DMS153 treated with DMSO at 0.1 percent for 48 hours (cell line): Measurements from ENCODE around the gene ARID2.

Experiments used
- DNase-seq: peaks from one replicate; lab custom pipeline; 2025; ENCODE audit not compliant: unreplicated experiment; lab: John Stamatoyannopoulos, UW

The ARID2 gene

DNA sequence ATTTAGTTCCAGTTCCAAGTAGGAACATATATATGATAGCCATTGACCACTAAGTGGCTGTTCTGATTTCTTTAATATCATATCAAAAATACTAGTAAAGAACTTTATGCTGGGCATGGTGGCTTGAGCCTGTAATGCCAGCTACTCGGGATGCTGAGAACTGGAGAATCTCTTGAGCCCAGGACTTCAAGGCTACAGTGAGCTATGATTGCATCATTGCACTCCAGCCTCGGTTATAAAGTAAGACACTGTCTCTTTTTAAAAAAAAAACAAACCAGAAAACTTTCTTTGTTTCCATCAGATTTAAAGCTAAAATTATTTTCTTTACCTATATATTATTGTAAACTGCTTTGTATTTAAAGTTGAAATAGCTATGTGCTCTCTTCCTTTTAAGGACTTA, 133.8 kb downstream of the ARID2 start:
- no peak for DNase-seq

DNA sequence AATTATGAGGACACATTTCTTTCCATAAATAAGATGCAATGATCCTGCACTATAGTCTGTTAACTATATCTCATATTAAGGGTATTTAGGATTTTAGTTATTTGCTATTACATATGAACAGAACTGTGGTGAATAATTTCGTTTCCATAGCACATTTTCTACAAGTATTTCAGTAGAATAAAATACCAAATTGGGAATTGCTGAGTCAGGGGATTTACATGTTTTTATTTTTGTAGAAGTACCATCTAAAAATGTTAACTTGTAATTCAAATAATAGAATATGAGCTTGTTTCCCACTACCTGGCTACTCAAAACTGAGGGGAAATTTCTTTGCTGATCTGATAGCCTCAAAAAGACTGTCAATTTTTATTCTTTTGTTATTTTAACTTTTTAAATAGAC, 136.8 kb downstream of the ARID2 start:
- no peak for DNase-seq

DNA sequence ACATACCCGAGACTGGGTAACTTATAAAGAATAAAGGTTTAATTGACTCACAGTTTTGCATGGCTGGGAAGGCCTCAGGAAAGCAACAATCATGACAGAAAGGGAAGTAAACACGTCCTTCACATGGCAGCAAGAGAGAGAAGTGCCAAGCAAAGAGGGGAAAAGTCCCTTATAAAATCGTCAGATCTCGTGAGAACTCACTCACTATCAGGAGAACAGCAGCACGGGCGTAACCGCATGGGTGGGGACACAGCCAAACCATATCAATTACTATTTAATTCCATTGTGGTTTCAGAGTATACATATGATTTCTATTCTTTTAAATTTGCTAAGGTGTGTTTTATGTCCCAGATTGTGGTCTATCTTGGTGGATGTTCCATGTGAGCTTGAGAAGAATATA, 142.9 kb downstream of the ARID2 start:
- no peak for DNase-seq

DNA sequence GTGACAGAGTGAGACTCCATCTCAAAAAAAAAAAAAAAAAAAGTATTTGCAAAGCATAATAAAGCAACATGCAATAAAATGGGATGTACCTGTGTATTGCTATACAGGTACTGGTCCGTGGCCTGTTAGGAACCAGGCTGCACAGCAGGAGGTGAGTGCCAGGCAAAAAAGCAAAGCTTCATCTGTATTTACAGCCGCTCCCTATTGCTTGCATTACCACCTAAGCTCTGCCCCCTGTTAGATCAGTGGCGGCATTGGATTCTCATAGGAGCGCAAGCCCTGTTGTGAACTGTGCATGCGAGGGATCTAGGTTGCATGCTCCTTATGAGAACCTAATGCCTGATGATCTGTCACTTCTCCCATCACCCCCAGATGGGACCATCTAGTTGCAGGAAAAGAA, 147.6 kb downstream of the ARID2 start:
- DNase-seq = no peak

DNA sequence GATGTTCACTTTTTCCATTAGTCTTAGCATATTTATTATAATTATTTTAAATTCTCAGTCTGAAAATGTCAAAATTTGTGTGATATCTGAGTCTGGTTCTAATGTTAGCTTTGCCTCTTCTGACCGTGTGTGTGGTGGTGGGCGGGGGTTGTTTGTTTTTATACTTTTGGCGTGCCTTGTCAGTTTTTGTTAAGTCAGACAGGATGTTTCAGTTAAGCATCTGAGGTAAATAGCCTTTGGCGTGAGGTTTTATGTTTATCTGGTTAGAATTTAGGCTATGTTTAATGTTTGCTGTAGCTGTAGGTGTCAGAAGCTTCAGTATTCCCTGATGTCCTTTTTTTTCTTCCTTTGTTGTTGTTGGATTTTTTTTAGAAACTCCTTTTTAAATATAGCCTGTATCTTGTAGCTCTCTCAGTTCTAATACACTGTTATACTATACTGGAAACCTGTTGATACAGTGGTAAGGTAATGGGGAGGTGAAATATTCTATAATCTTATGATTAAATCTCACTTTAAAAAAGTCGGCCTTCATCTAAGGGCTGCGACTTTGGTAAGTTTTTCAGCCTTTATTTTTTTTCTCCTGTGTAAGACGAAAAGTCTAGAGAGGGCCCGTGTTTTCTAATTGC, 149.2 kb downstream of the ARID2 start:
- no peak for DNase-seq

DNA sequence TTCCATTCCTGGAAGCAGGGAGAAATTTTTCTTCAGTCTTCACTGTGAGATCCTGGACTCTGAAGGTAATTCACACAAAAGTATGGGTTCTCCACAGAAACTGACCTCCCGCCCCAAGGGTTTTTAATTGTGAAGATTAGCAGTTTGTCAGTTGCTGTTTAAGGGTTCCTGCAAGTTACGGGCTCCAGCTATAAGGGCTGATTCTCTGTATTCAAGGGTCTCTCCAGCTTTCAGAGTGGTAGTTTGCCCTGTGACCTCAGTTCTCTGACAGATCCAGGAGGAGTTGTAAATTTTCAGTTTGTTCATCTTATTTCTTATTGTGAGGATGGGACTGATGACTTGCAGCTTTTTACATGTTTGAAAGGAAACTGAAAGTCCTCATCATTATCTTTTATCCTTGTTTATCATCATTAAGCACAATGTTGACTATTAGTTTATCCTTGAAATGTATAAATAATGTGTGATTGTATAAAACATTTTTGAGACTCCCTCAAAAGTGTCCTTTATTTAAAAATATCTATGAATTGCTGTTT, 149.9 kb downstream of the ARID2 start:
- DNase-seq = no peak

DNA sequence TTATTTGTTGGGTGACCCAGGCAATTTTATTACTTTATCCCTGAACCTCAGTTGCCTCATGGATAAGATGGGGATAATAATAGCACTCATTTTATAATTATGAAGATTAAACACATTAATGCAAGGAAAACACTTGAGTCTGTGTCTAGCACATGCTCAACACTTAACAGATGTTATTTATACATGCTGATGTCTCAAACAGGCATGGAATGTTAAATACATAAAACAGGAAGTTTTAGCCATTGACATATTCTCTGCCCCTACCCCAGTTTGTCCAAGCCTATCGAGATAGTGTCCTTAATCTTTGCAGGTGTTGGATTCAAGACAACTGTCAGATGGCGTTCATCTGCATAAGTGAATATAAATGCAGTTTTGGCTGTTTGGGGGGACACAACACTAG, 151.0 kb downstream of the ARID2 start:
- no peak for DNase-seq

DNA sequence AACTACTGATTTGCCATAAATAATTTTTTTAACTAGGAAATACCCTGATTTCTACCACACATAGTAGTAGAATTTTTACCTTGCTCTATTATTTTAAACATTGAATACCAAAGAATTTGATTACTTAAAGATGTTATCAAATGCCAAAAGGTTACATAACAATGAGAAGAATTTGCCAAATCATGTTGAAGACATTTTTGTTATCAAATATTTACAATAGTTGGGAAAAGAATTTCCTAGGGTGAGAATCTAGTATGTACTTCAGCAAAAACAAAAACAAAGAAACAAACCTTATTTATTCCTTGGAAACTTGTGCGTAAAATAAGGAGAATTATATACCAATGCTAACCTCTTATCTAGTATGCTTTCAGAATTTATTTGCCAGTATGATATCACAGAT, 153.7 kb downstream of the ARID2 start:
- DNase-seq = no peak

DNA sequence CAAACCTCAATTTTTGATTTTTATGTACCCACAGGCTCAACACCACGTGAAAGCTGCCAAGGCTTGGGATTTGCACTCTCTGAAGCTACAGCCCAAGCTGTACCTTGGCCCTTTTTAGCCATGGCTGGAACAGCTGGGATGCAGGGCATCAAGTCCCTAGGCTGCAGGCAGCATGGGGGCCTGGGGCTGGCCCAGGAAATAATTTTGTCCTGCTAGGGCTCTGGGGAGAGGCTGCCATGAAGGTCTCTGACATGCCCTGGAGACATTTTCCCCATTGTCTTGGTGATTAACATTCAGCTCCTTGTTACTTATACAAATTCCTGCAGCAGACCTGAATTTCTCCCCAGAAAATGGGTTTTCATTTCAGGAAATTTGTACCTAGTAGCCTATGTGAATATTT, 157.2 kb downstream of the ARID2 start:
- DNase-seq = no peak

DNA sequence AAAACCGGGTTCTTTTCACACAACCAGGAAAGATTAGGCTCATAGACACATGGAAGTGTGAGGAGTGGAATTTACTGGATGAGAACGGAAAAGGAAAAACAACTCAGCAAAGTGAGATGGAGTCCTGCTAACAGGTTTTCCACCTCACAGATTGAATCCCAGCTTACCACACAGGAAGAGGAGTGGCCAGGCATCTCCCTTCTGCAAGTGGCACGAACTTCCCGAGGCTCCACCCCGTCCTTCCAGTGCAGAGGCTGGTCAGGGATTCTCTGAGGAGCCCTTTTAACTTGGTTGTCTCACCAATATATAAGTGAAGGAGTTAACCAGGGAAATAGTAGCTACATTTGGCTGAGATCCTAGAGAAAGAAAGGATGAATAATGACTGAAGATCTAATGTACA, 158.0 kb downstream of the ARID2 start:
- no peak for DNase-seq

DNA sequence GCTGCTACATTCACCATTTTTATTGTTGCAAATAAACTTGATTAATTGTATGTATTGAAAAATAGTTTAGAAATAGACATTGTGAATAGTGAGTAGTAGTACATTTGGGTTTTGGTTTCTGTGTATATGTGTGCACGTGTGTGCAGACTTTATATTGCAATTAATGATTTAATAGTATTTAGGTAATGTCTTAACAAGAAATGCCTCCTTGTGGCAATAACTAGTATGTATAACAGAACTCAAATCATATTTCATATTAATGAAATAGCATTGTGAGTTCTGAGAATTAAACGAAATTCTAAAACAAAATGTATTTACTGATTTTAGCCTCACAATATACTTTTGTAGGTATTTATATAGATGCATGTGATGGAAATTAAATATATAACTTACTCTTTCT, 160.8 kb downstream of the ARID2 start:
- DNase-seq = no peak

DNA sequence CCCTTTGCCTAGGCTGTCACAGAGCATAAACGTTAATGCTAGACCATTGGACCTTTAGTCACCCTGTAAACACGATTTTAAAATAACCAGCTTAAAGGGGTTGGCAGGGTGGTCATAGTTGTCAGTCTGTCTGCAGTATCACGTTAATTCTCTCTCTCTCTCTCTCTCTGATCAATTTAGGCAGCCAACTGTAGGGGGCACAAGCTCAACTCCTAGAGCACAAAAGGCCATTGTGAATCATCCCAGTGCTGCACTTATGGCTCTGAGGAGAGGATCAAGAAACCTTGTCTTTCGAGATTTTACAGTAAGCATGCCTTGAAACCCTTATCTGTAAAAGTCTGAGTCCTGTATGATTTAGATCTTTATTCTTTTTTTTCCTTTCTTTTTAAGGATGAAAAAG, 163.7 kb downstream of the ARID2 start:
- DNase-seq = no peak

DNA sequence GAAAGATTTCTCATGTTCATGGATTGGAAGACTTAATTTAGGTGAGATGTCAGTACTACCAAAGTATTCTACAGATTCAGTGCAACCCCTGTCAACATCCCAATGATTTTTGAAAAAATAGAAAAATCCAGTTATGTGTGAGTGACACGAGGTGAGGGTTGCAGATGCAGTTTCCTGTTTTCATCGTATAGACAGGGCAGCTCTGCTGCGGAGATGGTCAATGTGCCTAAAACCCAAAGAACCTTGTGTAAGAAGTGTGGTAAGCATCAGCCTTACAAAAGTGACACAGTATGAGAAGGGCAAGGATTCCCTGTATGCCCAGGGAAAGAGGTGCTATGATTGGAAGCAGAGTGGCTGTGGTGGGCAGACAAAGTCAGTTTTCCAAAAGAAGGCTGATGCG, 166.5 kb downstream of the ARID2 start:
- DNase-seq = no peak

DNA sequence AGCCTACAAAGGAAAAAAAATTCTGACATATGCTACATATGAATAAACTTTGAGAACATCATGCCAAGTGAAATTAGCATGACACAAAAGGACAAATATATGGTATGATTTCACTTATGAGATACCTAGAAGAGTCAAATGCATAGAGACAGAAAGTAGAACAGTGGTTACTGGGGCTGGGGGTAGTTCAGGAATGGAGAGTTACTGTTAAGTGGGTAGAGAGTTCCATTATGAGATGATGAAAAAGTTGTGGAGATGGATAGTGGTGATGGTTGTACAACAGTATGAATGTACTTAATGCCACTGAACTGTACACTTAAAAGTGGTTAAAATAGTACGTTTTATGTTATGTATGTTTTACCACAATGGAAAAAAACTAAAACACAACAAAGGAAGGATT, 168.6 kb downstream of the ARID2 start:
- no peak for DNase-seq

DNA sequence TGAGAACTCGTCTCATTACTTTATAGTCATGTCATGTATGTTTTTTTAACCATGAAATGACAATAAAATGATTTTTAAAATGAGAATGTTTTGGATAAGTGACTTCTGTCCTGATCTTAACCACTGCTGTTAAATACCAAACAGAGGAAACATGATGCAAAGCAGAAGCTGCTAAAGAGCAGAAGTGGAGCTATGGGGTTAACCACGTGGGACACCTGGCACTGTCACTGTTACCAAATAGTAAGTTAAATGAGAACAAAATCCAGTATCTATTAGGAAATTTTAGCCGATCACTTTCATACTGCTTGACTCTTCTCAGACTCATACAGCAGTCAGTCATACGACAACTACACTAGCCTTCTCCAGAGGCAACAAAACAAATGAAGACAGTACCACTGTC, 178.4 kb downstream of the ARID2 start:
- no peak for DNase-seq

DNA sequence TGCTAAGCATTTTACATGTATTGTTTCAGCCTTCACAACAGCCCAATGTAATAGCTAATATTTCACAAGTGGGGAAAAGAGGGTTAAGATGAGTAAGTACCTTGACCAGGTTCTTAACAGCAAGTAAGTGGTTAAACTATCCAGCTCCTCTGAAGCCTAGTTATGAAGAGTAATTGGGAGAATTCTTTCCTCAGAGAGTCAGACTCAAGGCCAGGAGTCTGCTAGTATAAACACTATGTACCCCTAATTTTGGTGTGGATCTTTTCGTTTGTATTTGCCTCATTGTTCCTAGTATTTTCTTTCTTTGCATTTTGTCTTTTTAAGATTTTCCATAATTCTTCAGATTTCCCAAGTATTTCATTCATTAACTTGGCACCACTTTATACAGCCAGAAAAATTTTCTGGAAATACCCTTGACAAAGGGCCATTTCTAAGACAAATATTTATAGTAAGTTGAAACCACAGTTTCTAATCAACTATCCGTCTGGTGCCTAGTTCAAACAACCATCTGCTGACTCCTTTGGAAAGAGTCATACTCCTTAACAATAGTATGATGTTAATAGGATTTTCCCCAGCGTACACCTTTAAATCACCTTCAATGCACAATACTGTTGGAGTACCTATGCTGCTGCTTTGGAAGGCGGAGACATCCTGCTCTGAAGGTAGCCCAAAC, 179.7 kb downstream of the ARID2 start:
- no peak for DNase-seq

DNA sequence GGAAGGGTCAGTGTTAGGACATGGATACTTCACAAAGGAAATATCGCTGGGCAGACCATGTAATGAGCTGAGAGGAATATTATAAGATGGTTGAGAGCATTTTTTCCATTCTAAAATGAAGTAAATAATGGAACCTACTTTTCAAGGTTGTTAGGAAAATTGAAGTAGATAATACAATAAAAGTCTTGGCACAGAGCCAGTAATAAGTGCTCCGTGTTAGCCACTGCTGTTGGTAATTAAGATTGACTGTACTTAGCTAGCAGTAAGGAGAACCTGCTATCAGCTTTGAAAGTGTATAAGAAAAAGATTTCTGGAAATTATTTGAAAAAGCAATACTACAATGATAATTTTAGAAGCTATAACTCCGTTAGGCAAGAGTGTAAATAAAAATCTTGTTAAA, 183.3 kb downstream of the ARID2 start:
- DNase-seq = no peak

DNA sequence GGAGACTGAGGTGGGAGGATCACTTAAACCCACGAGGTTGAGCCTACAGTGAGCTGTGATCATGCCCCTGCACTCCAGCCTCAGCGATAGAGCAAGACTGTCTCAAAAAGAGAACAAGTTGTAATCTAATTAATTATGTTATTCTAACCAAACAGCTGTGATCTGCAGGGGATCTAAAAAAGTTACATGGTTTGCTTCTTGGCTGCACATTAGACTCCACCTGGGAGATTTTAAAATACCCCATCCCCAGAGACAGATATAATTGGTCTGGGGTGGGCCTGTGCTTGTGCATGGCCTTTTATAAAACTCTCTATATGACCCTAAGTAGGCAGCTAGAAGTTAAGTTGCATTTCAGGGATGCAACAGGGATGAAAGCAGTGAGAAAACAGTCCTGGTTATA, 184.1 kb downstream of the ARID2 start:
- DNase-seq = no peak

DNA sequence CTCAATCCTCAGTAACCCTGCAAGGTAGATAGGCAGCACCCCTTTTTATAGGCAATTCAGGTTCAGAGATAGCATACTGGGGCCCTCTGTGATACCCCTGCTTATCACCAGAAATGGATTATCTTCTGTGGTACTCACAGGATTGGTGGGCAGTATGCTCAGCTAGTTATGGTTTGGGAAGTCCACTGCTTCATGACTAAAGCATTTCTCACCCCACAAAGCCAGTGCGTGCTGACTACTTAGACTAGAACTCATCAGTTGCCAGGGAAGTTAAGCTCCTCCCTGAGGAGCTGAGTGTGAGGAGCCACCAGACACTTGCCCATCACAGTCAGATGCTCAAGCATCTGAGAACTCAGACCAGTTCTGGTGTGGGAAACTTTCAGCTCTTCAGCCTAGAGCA, 184.6 kb downstream of the ARID2 start:
- DNase-seq = no peak

DNA sequence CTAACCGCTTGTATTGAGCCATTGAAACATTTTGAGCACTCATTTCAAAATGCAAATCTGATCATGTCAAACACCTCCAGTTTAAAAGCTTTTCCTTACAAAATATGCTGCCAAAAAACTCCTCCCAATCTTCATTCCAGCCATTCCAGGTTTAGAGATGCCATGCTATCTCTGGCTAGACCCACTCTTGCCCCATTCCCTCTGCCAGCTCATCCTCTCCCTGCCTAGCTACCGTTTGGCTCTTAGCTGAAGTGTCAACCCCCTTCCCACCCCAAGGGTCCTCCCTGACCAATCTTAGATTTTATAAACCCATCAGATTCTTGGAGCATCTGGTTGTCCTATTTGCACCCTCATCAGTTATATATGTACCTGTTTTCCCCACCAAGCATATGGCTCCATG, 185.9 kb downstream of the ARID2 start:
- no peak for DNase-seq

DNA sequence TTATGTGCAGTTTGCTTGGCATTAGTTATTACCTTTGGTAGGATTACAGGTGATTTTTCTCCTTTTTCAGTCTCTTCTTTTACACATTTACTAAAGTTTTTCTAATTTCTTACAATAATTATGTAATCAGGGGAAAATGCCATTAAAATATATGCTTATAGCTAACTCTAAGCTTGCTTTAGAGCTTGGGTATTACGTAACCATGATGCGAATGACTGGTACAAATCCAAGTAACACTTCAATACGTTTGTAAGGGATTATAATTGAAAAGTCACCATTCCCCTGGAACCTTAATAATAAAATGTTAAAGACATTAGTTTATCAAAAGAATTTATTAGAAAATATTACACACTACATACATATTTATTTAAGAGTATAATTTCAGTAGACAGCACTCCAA, 189.3 kb downstream of the ARID2 start:
- DNase-seq = no peak

DNA sequence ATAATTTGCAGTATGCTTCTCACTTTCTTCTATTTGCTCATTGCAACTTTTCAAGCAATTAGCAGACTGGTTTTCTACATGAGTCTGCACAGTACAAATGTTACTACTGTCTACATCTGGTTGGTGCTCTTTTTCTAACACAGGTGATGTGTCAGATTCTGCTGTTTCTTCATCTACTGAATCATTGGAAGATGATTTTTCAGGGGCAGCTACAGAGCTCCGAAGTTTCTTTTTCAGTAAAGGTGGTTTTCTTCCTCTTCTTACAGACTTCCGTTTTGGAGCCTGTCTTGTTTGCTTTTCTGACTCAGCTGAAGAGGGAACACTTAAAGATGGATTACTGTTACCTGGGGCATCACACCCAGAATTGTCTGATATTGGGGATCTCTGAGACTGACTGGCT, 198.8 kb downstream of the ARID2 start:
- DNase-seq = no peak

DNA sequence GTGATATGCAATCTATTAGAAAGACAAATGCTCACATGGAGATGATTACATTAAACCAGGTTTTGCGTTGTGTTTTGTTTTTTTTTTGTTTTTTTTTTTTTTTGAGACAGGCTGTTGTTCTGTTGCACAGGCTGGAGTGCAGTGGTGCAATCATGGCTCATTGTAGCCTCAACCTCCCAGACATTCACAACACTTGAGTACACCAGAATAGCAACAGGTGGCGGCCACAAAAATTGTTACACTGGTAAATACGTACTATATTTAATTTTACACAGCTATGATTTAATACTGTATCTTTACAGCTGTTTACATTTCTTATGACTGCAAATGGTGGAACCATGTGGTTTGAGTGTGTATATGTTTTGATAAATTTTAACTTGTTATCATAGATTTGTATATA, 200.9 kb downstream of the ARID2 start:
- DNase-seq = no peak
